Measurements from ENCODE around the gene ZFAND3. TPM values are rescaled to one million over a fixed set of nuclear protein-coding genes. Genes with fewer than 3 reads are reported as not detected.
A peak's percentile ranks its signal among the peaks of the same experiment; 100 is the strongest.

Gene ZFAND3
- total and polyA plus RNA-seq, 7 donors = 48.5 to 166 (median 141) TPM

DNA sequence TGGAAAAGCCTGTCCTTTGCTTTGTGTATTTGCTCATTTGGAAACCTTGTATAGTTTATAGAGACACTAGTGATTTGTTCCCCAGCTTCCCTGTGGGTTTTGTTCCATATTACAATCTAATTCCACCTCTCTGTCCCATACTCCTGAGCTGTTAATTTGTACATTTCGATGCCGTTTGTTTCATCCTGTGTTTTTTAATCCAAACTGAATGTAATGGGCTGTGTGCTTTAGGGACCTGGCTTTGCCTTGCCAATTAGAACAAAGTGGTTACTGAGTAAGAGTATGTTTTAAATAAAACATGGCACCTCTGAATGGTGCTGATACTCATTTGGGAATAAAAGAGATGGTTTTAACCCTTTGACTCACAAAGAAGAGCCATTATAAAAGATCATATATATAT lies 122.3 kb downstream of the ZFAND3 start:
- TF ChIP-seq, protein P1, sequence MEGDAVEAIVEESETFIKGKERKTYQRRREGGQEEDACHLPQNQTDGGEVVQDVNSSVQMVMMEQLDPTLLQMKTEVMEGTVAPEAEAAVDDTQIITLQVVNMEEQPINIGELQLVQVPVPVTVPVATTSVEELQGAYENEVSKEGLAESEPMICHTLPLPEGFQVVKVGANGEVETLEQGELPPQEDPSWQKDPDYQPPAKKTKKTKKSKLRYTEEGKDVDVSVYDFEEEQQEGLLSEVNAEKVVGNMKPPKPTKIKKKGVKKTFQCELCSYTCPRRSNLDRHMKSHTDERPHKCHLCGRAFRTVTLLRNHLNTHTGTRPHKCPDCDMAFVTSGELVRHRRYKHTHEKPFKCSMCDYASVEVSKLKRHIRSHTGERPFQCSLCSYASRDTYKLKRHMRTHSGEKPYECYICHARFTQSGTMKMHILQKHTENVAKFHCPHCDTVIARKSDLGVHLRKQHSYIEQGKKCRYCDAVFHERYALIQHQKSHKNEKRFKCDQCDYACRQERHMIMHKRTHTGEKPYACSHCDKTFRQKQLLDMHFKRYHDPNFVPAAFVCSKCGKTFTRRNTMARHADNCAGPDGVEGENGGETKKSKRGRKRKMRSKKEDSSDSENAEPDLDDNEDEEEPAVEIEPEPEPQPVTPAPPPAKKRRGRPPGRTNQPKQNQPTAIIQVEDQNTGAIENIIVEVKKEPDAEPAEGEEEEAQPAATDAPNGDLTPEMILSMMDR (IDR thresholded peaks at IDR 0.05) = no peak
- H3K27ac ChIP-seq = no peak overlapping the region
- H3K4me1 ChIP-seq = peaks cover 63% of the 10 kb centered on the region
- 52 to 78% (median 70%) methylated on average over 2 of the region's 2 CpGs for WGBS, 3 donors
- DNase-seq = no peak
- intact Hi-C loops (cut with DNase I) = no loop called here
- no peak for ATAC-seq
- no peaks in the 10 kb centered on the region for H3K27me3 ChIP-seq (ENCODE audit: insufficient read depth in 3 of 3, low read length in 2 of 3)
- no peak overlapping the region for H3K4me3 ChIP-seq
- H3K9me3 ChIP-seq = no peaks in the 10 kb centered on the region
- H3K36me3 ChIP-seq (ENCODE audit: insufficient read depth in 1 of 2, low read depth in 1 of 2) = no peaks in the 10 kb centered on the region

DNA sequence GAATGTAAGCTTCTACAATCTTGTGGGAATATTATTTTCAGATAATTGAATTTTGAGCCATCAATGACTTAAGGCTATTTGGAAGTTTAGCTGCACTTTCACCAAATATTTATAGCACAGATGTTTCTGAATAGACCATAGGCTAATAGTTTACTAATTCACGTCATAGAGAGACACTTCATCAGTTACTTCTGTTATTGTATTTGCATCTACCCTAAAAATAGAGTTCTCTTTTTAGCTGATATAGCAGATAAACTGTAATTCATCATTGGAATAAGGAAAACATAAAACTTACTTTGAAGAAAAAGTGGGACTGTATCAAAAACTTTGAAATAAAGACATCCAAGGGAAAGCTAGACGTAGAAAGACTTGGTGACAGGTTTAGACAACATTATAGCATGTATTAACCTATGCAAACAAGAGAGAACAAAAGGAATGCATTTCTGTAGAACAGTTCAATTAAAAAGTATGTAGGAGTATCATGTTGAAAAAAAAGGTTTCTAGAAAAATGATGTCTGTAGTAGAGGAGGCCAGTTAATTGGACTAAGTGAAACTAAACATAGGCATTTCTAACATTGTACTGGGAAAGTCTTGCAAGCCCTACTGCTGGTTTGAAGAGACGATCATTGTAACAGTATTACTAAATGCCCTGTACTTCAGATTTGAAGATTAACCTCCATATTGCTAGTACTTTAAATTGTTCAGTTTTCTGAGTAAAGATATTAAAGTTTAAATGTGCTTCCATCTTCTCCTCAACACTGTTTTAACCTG lies 123.3 kb downstream of the ZFAND3 start:
- Histone ChIP-seq H3K27ac (no peak overlapping the region), H3K4me1 (peaks cover 67% of the 10 kb centered on the region), H3K9me3 (no peaks in the 10 kb centered on the region), H3K36me3 (ENCODE audit: insufficient read depth in 1 of 2, low read depth in 1 of 2) (no peaks in the 10 kb centered on the region), H3K4me3 (no peak overlapping the region), H3K27me3 (ENCODE audit: insufficient read depth in 3 of 3, low read length in 2 of 3) (no peaks in the 10 kb centered on the region)
- ATAC-seq (no peak), DNase-seq (no peak)
- intact Hi-C loops (cut with DNase I) = no loop called here
- TF ChIP-seq, protein P1 (IDR thresholded peaks at IDR 0.05) = no peak
- 48 to 74% (median 55%) methylated on average over 3 of the region's 3 CpGs for WGBS, 3 donors

DNA sequence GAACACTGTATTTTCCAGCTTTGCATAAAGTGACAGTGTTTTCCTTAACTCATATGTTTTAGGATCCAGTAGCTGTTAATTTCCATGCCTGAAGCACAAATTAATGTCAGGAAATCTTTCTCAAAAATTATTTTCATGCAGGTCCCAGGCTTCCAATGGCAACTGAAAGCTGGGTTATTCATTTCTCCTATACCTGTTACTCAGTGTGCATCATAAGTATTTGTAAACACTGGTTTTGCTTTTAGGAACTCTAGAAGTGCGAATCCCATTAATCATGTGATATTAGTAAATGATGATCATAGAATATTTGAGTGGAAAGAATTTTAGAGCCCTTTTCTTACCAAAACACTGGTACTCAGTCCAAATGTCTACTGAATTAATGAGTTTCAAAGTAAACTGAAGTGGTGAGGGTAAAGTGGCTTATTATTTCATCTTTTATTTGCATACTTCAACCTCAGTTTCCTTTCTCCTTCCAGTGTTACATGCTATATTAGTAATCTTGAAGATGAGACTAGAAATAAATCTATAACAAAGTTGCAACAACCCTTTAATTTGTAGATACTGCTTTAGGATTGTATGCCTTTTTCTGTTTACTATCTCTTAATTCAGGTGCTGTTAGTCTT lies 124.0 kb downstream of the ZFAND3 start:
- no peaks in the 10 kb centered on the region for H3K36me3 ChIP-seq (ENCODE audit: insufficient read depth in 1 of 2, low read depth in 1 of 2)
- ATAC-seq = no peak
- TF ChIP-seq, protein P1 (IDR thresholded peaks at IDR 0.05) = no peak
- no peak for DNase-seq
- no peaks in the 10 kb centered on the region for H3K27me3 ChIP-seq (ENCODE audit: insufficient read depth in 3 of 3, low read length in 2 of 3)
- peaks cover 61% of the 10 kb centered on the region for H3K4me1 ChIP-seq
- intact Hi-C loops (cut with DNase I) = no loop called here
- no peak overlapping the region for H3K27ac ChIP-seq
- no peak overlapping the region for H3K4me3 ChIP-seq
- H3K9me3 ChIP-seq = no peaks in the 10 kb centered on the region
- 90 to 94% (median 93%) methylated on average over 1 of the region's 1 CpG for WGBS, 3 donors

DNA sequence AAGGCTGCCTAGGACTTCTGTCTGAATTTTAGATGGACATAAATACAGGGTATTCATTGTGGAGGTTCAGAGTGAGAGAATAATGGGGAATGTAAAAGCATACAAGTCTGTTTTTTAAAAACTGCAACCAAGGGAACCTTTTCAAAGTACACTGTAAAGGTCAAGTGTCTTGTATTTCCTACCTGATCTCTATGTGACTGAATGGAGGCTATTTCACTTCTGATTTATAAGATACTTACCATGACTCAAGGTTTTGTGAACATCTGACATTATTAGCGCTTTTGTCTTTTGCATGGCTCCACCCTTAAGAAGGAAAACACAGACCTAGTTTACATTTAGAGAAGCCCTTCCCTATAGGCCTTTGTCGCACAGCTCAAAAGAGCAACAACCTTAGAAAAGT lies 126.5 kb downstream of the ZFAND3 start:
- DNase-seq (no peak), ATAC-seq (peak in 2 of 4 donors; percentile 52 to 64)
- no peak overlapping the region for H3K4me3 ChIP-seq
- peaks cover 45% of the 10 kb centered on the region for H3K4me1 ChIP-seq
- H3K27ac ChIP-seq = no peak overlapping the region
- 95 to 97% (median 95%) methylated on average over 2 of the region's 2 CpGs for WGBS, 3 donors
- no peaks in the 10 kb centered on the region for H3K9me3 ChIP-seq
- intact Hi-C loops (cut with DNase I) = no loop called here
- TF ChIP-seq, protein P1 (IDR thresholded peaks at IDR 0.05) = no peak
- H3K36me3 ChIP-seq (ENCODE audit: insufficient read depth in 1 of 2, low read depth in 1 of 2) = no peaks in the 10 kb centered on the region
- H3K27me3 ChIP-seq (ENCODE audit: insufficient read depth in 3 of 3, low read length in 2 of 3) = no peaks in the 10 kb centered on the region
